ENCODE measurements around the gene UNC45B. TPM values are rescaled to one million over a fixed set of nuclear protein-coding genes. Genes with fewer than 3 reads are reported as not detected.

Gene UNC45B
- total and polyA plus RNA-seq, 3 donors from 2014 or later, result 0.68 to 2.2 (median 1.1) TPM

GRCh38 chr17:35138218-35138617, 9.4 kb upstream of the UNC45B start:
- no peak overlapping the region for H3K27ac ChIP-seq
- TF ChIP-seq POLR2A (IDR thresholded peaks at IDR 0.05) (no peak), CTCF (IDR thresholded peaks at IDR 0.05) (no peak)
- no peaks in the 10 kb centered on the region for H3K27me3 ChIP-seq
- no peaks in the 10 kb centered on the region for H3K9me3 ChIP-seq
- intact Hi-C loops (cut with DNase I; ENCODE audit: low total_unique reads), result no loop called here
- WGBS, 2 donors, result 90% methylated on average over 6 of the region's 6 CpGs
- no peak for DNase-seq
- peaks cover 4% of the 10 kb centered on the region for H3K4me1 ChIP-seq
- no peaks in the 10 kb centered on the region for H3K36me3 ChIP-seq (ENCODE audit: low read depth, missing control alignments)
- no peak overlapping the region for H3K4me3 ChIP-seq

GRCh38 chr17:35141681-35142466, 5.7 kb upstream of the UNC45B start, which contains the start of gene NLE1:
TSS of gene NLE1 (minus strand) at chr17:35142303. CDS start at chr17:35142275, 28 bp downstream.
- intact Hi-C loops (cut with DNase I; ENCODE audit: low total_unique reads), result no loop called here
- Histone ChIP-seq H3K27me3 (no peaks in the 10 kb centered on the region), H3K4me1 (peaks cover 4% of the 10 kb centered on the region), H3K9me3 (no peaks in the 10 kb centered on the region), H3K4me3 (peak within 1 kb of the TSS; percentile 75 to 77), H3K36me3 (ENCODE audit: low read depth, missing control alignments) (no peaks in the 10 kb centered on the region), H3K27ac (no peak within 1 kb of the TSS)
- DNase-seq, result peak; percentile 90
- WGBS, 2 donors, result 0% methylated on average over 23 to 64 of the region's 65 CpGs
- TF ChIP-seq CTCF (IDR thresholded peaks at IDR 0.05) (peak; percentile 75 to 93 (median 91)), POLR2A (IDR thresholded peaks at IDR 0.05) (no peak)

- DNase-seq, result no peak
- Histone ChIP-seq H3K36me3 (ENCODE audit: low read depth, missing control alignments) (no peaks in the 10 kb centered on the region), H3K4me3 (peak overlapping the region; percentile 75 to 77), H3K27me3 (no peaks in the 10 kb centered on the region), H3K4me1 (peaks cover 4% of the 10 kb centered on the region), H3K27ac (no peak overlapping the region), H3K9me3 (no peaks in the 10 kb centered on the region)
- intact Hi-C loops (cut with DNase I; ENCODE audit: low total_unique reads), result no loop called here
- WGBS, 2 donors, result 35 to 52% methylated on average over 8 of the region's 8 CpGs
- no peak for TF ChIP-seq CTCF (IDR thresholded peaks at IDR 0.05)
- no peak for TF ChIP-seq POLR2A (IDR thresholded peaks at IDR 0.05)
Observed at GRCh38 chr17:35142467-35142796, 5.2 kb upstream of the UNC45B start.

- Histone ChIP-seq H3K9me3 (no peaks in the 10 kb centered on the region), H3K4me1 (peaks cover 4% of the 10 kb centered on the region), H3K4me3 (no peak overlapping the region), H3K36me3 (ENCODE audit: low read depth, missing control alignments) (no peaks in the 10 kb centered on the region), H3K27me3 (no peaks in the 10 kb centered on the region), H3K27ac (no peak overlapping the region)
- DNase-seq, result no peak
- intact Hi-C loops (cut with DNase I; ENCODE audit: low total_unique reads), result no loop called here
- TF ChIP-seq POLR2A (IDR thresholded peaks at IDR 0.05) (no peak), CTCF (IDR thresholded peaks at IDR 0.05) (no peak)
- WGBS, 2 donors, result 81 to 91% methylated on average over 4 of the region's 4 CpGs
Observed at GRCh38 chr17:35144840-35145239, 2.8 kb upstream of the UNC45B start.

All from testis (tissue), 3 donors.